Uterus (tissue), 4 donors: ENCODE data around the gene CCDC149. TPM values are rescaled to one million over a fixed set of nuclear protein-coding genes. Genes with fewer than 3 reads are reported as not detected.

Experiments used
- DNase-seq, 2 donors: peaks; one replicate each; pipeline ENCODE4 v3.0.0-alpha.2; 2019 to 2020
- H3K27ac ChIP-seq, 2 donors: fragments of 200-600 bp; sonication (generic); 1 replicate in 1 of 2; 2 replicates in 1 of 2; pipeline ENCODE4 v1.5.1; 2016 to 2018
- H3K27me3 ChIP-seq, 2 donors: fragments of 200-600 bp; sonication (generic); one replicate each; pipeline ENCODE4 v1.5.1; 2018 to 2019; ENCODE audit warnings: control low read depth in 1 of 2
- H3K36me3 ChIP-seq, 2 donors: fragments of 200-600 bp; sonication (generic); one replicate each; pipeline ENCODE4 v1.5.1; 2019; ENCODE audit warnings: control low read depth in 1 of 2
- H3K4me1 ChIP-seq, 2 donors: fragments of 200-600 bp; sonication (generic); one replicate each; pipeline ENCODE4 v1.5.1; 2018 to 2019; ENCODE audit warnings: control low read depth in 1 of 2
- H3K4me3 ChIP-seq, 2 donors: fragments of 200-600 bp; sonication (generic); 1 replicate in 1 of 2; 2 replicates in 1 of 2; pipeline ENCODE4 v1.5.1; 2018 to 2019; ENCODE audit warnings: mild to moderate bottlenecking in 1 of 2
- H3K9me3 ChIP-seq, 2 donors: fragments of 200-600 bp; sonication (generic); one replicate each; pipeline ENCODE4 v1.5.1; 2019; ENCODE audit warnings: control low read depth in 1 of 2
- POLR2A ChIP-seq, 2 donors: fragments of 450-650 bp; IDR thresholded peaks; one replicate each; pipeline ENCODE4 v1.6.1; 2016; ENCODE audit warnings: antibody characterized with exemption in 2 of 2, mild to moderate bottlenecking in 1 of 2, moderate library complexity in 1 of 2
- intact Hi-C: fragments of 100-400 bp; cut with DNase I; formaldehyde crosslinking; loops from one replicate; pipeline ENCODE4 v1.15.1; 2023; ENCODE audit warnings: low total_unique reads
- total RNA-seq, 4 donors: library from RNA; depleted of rRNA in 3 of 4; stranded (reverse); fragments of >200 nt in 3 of 4; gene quantifications; one replicate each; pipeline versions ENCODE4 v1.1.0 to v1.2.4, GENCODE V29; 2014 to 2023
- TF ChIP-seq, protein P1 (sequence below), 4 experiments: fragments of 200-600 bp in 2 of 4; fragments of 450-650 bp in 2 of 4; sonication (generic) in 2 of 4; IDR thresholded peaks; one replicate each; pipeline ENCODE4 v1.5.1; 2016 to 2019; ENCODE audit warnings: antibody characterized with exemption in 4 of 4, mild to moderate bottlenecking in 2 of 4, moderate library complexity in 1 of 4
- donor health status: DM: yes; HTN: yes; CAD: no.

Gene CCDC149
- total RNA-seq, 4 donors from 2014 or later, result 18.7 to 462 (median 69.3) TPM

DNA sequence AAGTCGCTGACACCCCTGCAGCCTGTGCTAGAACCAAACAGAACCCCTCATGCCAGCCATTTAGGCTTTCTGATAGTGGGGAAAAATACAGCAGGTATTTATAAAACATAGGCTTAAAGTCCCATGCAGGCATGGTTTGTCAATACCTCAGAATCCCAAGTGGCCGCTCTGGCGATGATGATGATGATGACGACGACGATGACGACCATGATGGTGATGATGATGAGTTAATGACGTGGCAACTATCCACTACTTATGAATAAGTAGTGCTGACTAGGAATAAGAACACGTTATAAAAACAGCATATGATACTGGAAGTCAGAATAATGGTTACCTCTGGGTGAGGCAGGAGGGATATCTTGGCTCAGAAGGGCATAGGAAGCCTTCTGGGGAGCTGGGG lies 18.0 kb downstream of the CCDC149 start:
- Histone ChIP-seq H3K4me1 (no peaks in the 10 kb centered on the region), H3K27ac (no peak overlapping the region), H3K4me3 (no peak overlapping the region), H3K9me3 (no peaks in the 10 kb centered on the region), H3K36me3 (no peaks in the 10 kb centered on the region), H3K27me3 (no peaks in the 10 kb centered on the region)
- no peak for DNase-seq
- TF ChIP-seq POLR2A (IDR thresholded peaks at IDR 0.05), result no peak
- TF ChIP-seq, protein P1, sequence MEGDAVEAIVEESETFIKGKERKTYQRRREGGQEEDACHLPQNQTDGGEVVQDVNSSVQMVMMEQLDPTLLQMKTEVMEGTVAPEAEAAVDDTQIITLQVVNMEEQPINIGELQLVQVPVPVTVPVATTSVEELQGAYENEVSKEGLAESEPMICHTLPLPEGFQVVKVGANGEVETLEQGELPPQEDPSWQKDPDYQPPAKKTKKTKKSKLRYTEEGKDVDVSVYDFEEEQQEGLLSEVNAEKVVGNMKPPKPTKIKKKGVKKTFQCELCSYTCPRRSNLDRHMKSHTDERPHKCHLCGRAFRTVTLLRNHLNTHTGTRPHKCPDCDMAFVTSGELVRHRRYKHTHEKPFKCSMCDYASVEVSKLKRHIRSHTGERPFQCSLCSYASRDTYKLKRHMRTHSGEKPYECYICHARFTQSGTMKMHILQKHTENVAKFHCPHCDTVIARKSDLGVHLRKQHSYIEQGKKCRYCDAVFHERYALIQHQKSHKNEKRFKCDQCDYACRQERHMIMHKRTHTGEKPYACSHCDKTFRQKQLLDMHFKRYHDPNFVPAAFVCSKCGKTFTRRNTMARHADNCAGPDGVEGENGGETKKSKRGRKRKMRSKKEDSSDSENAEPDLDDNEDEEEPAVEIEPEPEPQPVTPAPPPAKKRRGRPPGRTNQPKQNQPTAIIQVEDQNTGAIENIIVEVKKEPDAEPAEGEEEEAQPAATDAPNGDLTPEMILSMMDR (IDR thresholded peaks at IDR 0.05), result no peak
- intact Hi-C loops, result no loop called here

DNA sequence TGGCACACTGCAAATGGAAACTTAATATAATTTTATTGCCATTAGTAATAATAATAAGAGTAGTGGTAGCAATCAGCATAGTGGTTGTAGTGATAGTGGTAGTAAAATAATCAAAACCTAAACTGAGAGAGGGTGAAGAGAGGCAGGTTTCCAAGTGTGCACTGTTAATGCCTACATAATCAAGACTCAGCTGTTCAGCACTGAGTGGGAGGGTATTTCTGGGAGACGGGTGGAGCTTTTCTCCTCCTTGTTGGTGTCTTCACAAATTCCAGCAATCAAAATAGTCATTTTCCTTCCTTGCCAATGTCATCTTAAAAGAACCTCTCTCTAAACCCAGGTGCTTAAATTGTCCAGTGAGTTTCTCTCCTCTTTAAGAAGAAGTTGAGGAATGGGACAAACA lies 18.6 kb downstream of the CCDC149 start:
- Histone ChIP-seq H3K27ac (no peak overlapping the region), H3K9me3 (no peaks in the 10 kb centered on the region), H3K4me1 (no peaks in the 10 kb centered on the region), H3K36me3 (no peaks in the 10 kb centered on the region), H3K4me3 (no peak overlapping the region), H3K27me3 (no peaks in the 10 kb centered on the region)
- no peak for TF ChIP-seq POLR2A (IDR thresholded peaks at IDR 0.05)
- TF ChIP-seq, protein P1 (IDR thresholded peaks at IDR 0.05), result no peak
- DNase-seq, result no peak
- intact Hi-C loops, result no loop called here

DNA sequence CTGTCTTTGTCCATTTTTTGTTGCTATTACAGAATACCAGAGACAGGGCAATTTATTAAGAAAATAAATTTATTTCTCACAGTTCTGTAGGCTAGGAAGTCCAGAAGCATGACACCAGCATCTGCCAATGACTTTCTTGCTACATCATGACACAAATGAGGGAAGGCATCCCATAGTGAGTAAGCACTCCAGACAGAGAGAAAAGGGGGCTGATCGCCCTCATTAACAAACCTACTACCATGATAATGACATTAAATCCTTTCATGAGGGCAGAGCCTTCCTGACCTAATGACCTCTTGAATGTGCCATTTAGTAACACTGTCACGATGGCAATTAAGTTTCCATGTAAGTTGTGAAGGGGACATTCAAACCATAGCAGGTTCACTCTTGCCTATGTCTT lies 20.1 kb downstream of the CCDC149 start:
- TF ChIP-seq, protein P1 (IDR thresholded peaks at IDR 0.05), result no peak
- no peak for TF ChIP-seq POLR2A (IDR thresholded peaks at IDR 0.05)
- Histone ChIP-seq H3K4me1 (no peaks in the 10 kb centered on the region), H3K27me3 (no peaks in the 10 kb centered on the region), H3K36me3 (no peaks in the 10 kb centered on the region), H3K9me3 (no peaks in the 10 kb centered on the region), H3K4me3 (no peak overlapping the region), H3K27ac (no peak overlapping the region)
- intact Hi-C loops, result no loop called here
- no peak for DNase-seq

DNA sequence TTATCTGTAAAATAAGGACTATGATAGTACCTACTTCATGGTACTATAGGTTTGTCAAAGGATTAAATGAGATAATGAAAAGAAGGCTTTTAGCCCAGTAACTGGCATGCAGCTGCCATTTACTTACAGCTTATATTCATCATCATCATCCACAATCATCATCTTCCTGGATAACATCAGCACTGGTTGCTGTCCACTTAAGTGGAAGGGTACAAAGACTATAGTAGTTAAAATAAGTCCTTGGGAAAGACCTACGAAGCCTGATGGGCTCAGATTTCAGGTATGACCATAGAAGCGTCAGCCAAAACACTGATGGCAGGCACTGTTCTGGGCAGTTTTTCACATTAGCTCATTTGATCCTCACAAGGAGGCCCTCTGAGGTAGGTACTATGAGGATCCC lies 20.6 kb downstream of the CCDC149 start:
- no peak overlapping the region for H3K4me3 ChIP-seq
- DNase-seq, result no peak
- no peaks in the 10 kb centered on the region for H3K36me3 ChIP-seq
- no peaks in the 10 kb centered on the region for H3K9me3 ChIP-seq
- H3K27ac ChIP-seq, result no peak overlapping the region
- no peak for TF ChIP-seq POLR2A (IDR thresholded peaks at IDR 0.05)
- TF ChIP-seq, protein P1 (IDR thresholded peaks at IDR 0.05), result no peak
- intact Hi-C loops, result no loop called here
- no peaks in the 10 kb centered on the region for H3K4me1 ChIP-seq
- no peaks in the 10 kb centered on the region for H3K27me3 ChIP-seq

DNA sequence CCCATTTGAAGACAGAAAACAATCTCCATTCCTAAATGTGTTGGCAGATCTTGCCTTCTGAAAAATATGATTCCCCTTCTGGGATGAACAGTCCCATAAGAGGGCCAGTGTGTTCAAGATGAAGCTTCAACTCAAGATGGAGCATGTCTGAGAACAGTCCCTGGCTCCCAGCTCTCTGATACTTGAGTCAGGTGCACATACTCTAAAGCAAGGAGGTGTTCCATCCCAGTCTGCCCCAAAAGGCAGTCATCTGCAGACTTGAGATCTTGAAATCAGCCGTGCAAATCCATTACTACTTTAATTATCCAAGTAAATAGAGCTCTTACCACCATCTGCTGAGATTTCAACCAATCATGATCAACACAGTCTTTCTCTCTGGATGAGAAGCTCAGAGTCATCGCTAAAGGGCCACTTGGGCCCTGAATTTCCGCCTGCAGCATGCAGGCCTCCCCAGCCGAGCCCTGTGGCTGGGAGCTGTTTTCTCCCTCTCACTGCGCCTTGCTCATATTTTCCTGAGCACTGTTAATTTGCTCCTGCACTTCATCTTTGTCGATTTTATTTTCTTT lies 22.2 kb downstream of the CCDC149 start:
- Histone ChIP-seq H3K36me3 (no peaks in the 10 kb centered on the region), H3K9me3 (no peaks in the 10 kb centered on the region), H3K4me3 (no peak overlapping the region), H3K4me1 (no peaks in the 10 kb centered on the region), H3K27ac (no peak overlapping the region), H3K27me3 (no peaks in the 10 kb centered on the region)
- intact Hi-C loops, result no loop called here
- DNase-seq, result no peak
- no peak for TF ChIP-seq POLR2A (IDR thresholded peaks at IDR 0.05)
- TF ChIP-seq, protein P1 (IDR thresholded peaks at IDR 0.05), result no peak
